Mucosa of descending colon (tissue), 3 donors: ENCODE results near the gene SF3B3. TPM values are rescaled to one million over a fixed set of nuclear protein-coding genes. Genes with fewer than 3 reads are reported as not detected.

Experiments
- ATAC-seq: fragments of 200-7000 bp; cut with Tn5 transposase; one replicate; pipeline ENCODE4 v1.9.1; 2020; ENCODE audit warnings: mild to moderate bottlenecking, moderate library complexity
- DNase-seq, 3 donors: peaks; one replicate each; pipeline ENCODE4 v3.0.0-alpha.2; 2020
- H3K36me3 ChIP-seq: fragments of 200-600 bp; one replicate; pipeline ENCODE4 v1.8.0; 2021; ENCODE audit warnings: low read depth, mild to moderate bottlenecking
- H3K4me1 ChIP-seq: fragments of 200-600 bp; one replicate; pipeline ENCODE4 v1.8.0; 2021; ENCODE audit warnings: low read depth, mild to moderate bottlenecking
- H3K4me3 ChIP-seq: fragments of 200-600 bp; one replicate; pipeline ENCODE4 v1.8.0; 2021; ENCODE audit warnings: mild to moderate bottlenecking
- H3K9me3 ChIP-seq: fragments of 200-600 bp; one replicate; pipeline ENCODE4 v1.8.0; 2021; ENCODE audit warnings: mild to moderate bottlenecking
- CTCF ChIP-seq: fragments of 200-600 bp; IDR thresholded peaks from one replicate; pipeline ENCODE4 v1.8.0; 2022; ENCODE audit warnings: antibody characterized with exemption, mild to moderate bottlenecking
- intact Hi-C, 2 donors: fragments of 100-400 bp; cut with DNase I in 1 of 2; cut with micrococcal nuclease in 1 of 2; formaldehyde crosslinking; loops; one replicate each; pipeline versions ENCODE4 v1.11.0 to v1.11.1; 2022; cut with DNase I, micrococcal nuclease
- long read RNA-seq, 2 donors: library from polyadenylated mRNA; unstranded; transcript quantifications; one replicate each; pipeline ENCODE4 v2.0.0, GENCODE V29; 2019 to 2021
- total RNA-seq, 3 donors: library from RNA; stranded (reverse); fragmentation: NEBNext Ultra II Directional in 2 of 3; extraction: Animal tissue kit (Norgen Biotek cat#: 25700) in 2 of 3; gene quantifications; one replicate each; pipeline versions ENCODE4 v1.2.1 to v1.2.4, GENCODE V29; 2021 to 2023
- donor health status: DM: no; HTN: no; CAD: no; lungs with moderate emphysema.
- donor health status: DM: no; HTN: no; CAD: no.
- donor health status: DM: no; HTN: yes; CAD: no.

The SF3B3 gene
- total RNA-seq, result 100 to 1,000 TPM; 158 to 179 (median 173) TPM
- long read RNA-seq, donor 1, full-length matches to known transcripts, result 14 of 40 reads
- long read RNA-seq, donor 1, partial matches to known transcripts, result 22 of 40 reads
- long read RNA-seq, donor 1, other reads (novel, unspliced or antisense), result 4 of 40 reads
- long read RNA-seq, donor 2, full-length matches to known transcripts, result 4 of 7 reads
- long read RNA-seq, donor 2, partial matches to known transcripts, result 2 of 7 reads
- long read RNA-seq, donor 2, other reads (novel, unspliced or antisense), result 1 of 7 reads

GRCh38 chr16:70523743-70524398 is at the start of gene SF3B3:
SF3B3 (plus strand) TSS chr16:70523816; CDS start chr16:70526657, 2,841 bp downstream.
- intact Hi-C loops, result no loop called here
- Histone ChIP-seq H3K4me3 (peak within 1 kb of the TSS; percentile 79), H3K4me1 (peaks cover 23% of the 10 kb centered on the region), H3K9me3 (no peaks in the 10 kb centered on the region), H3K36me3 (no peaks in the 10 kb centered on the region)
- no peak for TF ChIP-seq CTCF
- DNase-seq, result peak; percentile 70 to 82 (median 76)
- peak; percentile 83 for ATAC-seq

DNA sequence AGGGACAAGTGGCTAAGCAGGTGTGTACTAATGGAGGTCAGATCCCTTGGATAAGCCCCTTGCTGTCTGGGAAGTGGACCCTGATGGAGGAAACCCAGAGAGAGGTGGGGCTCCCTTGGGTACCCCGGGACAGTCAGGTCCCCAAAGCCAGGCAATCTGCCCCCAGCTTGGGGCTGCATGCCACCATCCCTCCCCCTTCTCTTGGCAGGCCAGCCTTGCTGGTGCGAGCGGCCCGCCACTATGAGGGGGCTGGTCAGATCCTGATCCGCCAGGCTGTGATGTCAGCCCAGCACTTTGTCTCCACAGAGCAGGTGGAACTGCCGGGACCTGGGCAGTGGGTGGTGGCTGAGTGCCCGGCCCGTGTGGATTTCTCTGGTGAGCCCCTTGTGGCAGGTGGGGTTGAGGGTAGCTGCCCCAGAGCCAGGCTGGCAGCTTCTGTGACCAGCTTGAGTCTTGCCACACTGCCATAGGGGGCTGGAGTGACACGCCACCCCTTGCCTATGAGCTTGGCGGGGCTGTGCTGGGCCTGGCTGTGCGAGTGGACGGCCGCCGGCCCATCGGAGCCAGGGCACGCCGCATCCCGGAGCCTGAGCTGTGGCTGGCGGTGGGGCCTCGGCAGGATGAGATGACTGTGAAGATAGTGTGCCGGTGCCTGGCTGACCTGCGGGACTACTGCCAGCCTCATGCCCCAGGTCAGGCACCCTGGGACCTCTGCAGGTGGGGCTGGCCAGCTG is 49.1 kb upstream of the SF3B3 start:
- no peak for TF ChIP-seq CTCF
- DNase-seq (peak in 1 of 3 donors; percentile 44), ATAC-seq (no peak)
- no peak overlapping the region for H3K4me3 ChIP-seq
- H3K36me3 ChIP-seq, result peaks cover 5% of the 10 kb centered on the region
- no peaks in the 10 kb centered on the region for H3K4me1 ChIP-seq
- no peaks in the 10 kb centered on the region for H3K9me3 ChIP-seq
- intact Hi-C loops, result no loop called here

GRCh38 chr16:70475054-70475871 is 48.4 kb upstream of the SF3B3 start:
- Histone ChIP-seq H3K4me3 (no peak overlapping the region), H3K36me3 (peaks cover 5% of the 10 kb centered on the region), H3K4me1 (no peaks in the 10 kb centered on the region), H3K9me3 (no peaks in the 10 kb centered on the region)
- intact Hi-C loops, result no loop called here
- ATAC-seq, result no peak
- peak in 1 of 3 donors; percentile 44 for DNase-seq
- no peak for TF ChIP-seq CTCF

DNA sequence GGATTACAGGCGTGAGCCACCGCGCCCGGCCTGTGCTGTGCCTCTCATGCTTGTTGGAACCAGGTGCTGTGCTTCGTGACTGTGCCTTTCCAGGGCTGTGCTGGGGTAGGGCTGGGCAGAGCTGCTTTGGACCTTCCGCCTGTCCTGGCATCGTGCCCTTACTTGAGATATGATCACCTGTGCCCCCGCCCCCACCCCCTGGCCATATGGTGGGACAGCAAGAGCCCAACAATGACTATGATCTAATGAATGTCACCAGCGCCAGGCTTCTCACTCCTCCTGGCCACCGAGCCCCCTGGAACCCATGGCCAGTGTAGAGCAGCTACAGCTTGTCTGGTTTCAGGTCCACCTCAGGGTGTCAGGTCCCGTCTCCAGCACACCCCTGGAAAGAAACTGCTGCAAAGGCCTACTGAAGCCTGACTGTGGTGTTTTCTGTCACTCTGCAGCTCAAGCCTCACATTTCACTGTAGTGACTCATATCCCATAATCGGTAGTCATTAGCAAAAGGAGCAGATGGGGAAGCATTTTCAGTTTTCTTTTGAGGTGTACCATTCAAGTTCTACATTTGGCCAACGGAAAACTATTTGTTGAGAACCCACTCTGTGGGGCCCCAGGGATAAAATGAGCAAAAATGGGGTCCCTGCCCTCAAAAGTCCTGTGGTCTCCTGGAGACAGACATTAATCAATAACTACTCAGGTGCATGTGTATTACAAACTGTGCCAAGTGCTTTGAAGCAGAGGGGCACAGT is 47.2 kb upstream of the SF3B3 start:
- no peak for DNase-seq

More for the DNA sequence above, 47.2 kb upstream of the SF3B3 start:
- Histone ChIP-seq H3K4me1 (no peaks in the 10 kb centered on the region), H3K36me3 (peaks cover 5% of the 10 kb centered on the region), H3K9me3 (no peaks in the 10 kb centered on the region), H3K4me3 (no peak overlapping the region)
- peak; percentile 12 for ATAC-seq
- intact Hi-C loops, result no loop called here
- TF ChIP-seq CTCF, result no peak
